C4-2B (cell line): ENCODE results near the gene RLIM.

Source experiments
- ZFX ChIP-seq: fragments of 450-650 bp; IDR thresholded peaks from 2 replicates; pipeline ENCODE4 v1.6.1; 2017
- TF ChIP-seq, protein P1 (sequence below): fragments of 450-650 bp; conservative IDR thresholded peaks from 2 replicates; pipeline ENCODE4 v1.5.1; 2017; ENCODE audit warnings: mild to moderate bottlenecking

GRCh38 chrX:74579597-74580198 is 34.7 kb downstream of the RLIM start:
- TF ChIP-seq, protein P1, sequence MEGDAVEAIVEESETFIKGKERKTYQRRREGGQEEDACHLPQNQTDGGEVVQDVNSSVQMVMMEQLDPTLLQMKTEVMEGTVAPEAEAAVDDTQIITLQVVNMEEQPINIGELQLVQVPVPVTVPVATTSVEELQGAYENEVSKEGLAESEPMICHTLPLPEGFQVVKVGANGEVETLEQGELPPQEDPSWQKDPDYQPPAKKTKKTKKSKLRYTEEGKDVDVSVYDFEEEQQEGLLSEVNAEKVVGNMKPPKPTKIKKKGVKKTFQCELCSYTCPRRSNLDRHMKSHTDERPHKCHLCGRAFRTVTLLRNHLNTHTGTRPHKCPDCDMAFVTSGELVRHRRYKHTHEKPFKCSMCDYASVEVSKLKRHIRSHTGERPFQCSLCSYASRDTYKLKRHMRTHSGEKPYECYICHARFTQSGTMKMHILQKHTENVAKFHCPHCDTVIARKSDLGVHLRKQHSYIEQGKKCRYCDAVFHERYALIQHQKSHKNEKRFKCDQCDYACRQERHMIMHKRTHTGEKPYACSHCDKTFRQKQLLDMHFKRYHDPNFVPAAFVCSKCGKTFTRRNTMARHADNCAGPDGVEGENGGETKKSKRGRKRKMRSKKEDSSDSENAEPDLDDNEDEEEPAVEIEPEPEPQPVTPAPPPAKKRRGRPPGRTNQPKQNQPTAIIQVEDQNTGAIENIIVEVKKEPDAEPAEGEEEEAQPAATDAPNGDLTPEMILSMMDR, result no peak
- TF ChIP-seq ZFX, result no peak
